SK-N-MC (cell line): ENCODE data around the gene DDX31.

Experiments
- EZH2 ChIP-seq: fragments of 200-600 bp; sonication (generic); IDR thresholded peaks from one replicate; pipeline ENCODE4 v1.6.1; 2017; ENCODE audit warnings: antibody characterized with exemption
- FOXP2 ChIP-seq: optimal IDR thresholded peaks from 2 replicates; pipeline ENCODE3; 2011; ENCODE audit warnings: mild to moderate bottlenecking, moderate library complexity; ENCODE audit not compliant: insufficient read depth; ENCODE audit errors: extremely low read length, control extremely low read depth
- POLR2AphosphoS5 ChIP-seq: IDR thresholded peaks from 2 replicates; pipeline ENCODE4 v1.6.1; 2012; ENCODE audit warnings: mild to moderate bottlenecking, low read depth, low read length, borderline replicate concordance

GRCh38 chr9:132669319-132669697 lies 475 bp downstream of the DDX31 start:
- TF ChIP-seq POLR2AphosphoS5 (no peak), EZH2 (no peak), FOXP2 (peak; percentile 9)
